ENCODE data around the gene KRIT1.
A peak's percentile ranks its signal among the peaks of the same experiment; 100 is the strongest.
"Not testable (repeated sequence)": the region's sequence is repeated elsewhere in the genome, so short reads cannot be mapped to it uniquely, and the experiment has no call there.

The KRIT1 gene

DNA sequence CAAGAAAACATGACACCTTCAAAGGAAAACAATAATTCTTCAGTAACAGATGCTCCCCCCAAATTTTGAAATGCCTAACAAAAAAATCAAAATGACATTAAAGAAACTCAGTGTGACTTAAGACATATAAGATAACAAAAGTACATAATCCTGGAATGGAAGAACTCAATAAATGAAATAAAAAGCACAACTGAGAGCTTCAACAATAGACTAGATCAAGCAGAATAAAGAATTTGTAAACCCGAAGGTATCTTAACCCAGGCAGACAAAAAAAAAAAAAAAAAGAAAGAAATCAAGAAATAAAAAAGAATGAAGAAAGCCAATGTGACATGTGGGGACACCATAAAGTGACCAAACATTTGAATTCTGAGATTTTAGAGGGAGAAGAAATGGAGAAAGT, 39.0 kb downstream of the KRIT1 start:
- no peak overlapping the region for H3K27ac ChIP-seq
- TF ChIP-seq, protein P1, sequence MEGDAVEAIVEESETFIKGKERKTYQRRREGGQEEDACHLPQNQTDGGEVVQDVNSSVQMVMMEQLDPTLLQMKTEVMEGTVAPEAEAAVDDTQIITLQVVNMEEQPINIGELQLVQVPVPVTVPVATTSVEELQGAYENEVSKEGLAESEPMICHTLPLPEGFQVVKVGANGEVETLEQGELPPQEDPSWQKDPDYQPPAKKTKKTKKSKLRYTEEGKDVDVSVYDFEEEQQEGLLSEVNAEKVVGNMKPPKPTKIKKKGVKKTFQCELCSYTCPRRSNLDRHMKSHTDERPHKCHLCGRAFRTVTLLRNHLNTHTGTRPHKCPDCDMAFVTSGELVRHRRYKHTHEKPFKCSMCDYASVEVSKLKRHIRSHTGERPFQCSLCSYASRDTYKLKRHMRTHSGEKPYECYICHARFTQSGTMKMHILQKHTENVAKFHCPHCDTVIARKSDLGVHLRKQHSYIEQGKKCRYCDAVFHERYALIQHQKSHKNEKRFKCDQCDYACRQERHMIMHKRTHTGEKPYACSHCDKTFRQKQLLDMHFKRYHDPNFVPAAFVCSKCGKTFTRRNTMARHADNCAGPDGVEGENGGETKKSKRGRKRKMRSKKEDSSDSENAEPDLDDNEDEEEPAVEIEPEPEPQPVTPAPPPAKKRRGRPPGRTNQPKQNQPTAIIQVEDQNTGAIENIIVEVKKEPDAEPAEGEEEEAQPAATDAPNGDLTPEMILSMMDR (conservative IDR thresholded peaks at IDR 0.05) = no peak
- no peak for TF ChIP-seq ZFX (IDR thresholded peaks at IDR 0.05)

DNA sequence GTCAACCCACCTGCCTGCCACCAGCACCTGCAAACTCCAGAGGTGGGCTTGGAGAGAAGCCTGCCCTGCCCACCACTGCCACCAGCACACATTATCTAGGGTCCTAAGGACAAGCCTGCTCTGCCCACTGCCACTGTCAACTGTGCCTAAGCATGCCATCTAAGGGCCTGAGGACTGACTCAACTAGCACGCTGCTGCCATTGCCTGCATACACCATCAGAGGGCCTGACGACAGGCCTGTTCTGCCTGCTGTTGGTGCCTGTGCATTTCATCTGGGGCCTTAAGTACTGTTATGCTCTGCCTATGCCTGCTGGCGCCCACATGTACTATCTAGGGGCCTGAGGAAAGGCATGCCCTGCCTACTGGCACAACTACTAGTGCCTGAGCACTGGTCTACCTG, 39.7 kb downstream of the KRIT1 start:
- TF ChIP-seq, protein P1 (conservative IDR thresholded peaks at IDR 0.05) = no peak
- TF ChIP-seq ZFX (IDR thresholded peaks at IDR 0.05) = no peak
- H3K27ac ChIP-seq = no peak overlapping the region

DNA sequence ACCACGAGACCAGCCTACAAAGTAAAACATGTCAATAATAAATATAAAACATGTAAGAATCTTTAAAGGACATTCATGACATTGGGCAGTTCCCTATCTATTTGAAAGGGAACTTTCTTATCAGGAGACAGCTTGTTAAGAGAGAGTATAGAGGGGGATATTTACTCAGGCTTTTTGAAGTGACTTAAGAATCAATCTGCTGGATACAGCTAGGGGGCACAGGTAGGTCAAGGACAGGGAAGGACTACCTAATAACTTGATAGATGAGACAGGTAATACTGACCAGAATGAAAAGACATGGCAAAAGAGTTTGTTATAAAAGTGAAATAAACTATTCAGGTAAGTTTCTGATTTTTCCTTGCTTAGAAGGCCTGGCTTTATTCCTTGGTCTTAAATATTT, 44.9 kb downstream of the KRIT1 start:
- no peak for TF ChIP-seq ZFX (IDR thresholded peaks at IDR 0.05)
- TF ChIP-seq, protein P1 (conservative IDR thresholded peaks at IDR 0.05) = peak; percentile 21
- H3K27ac ChIP-seq = no peak overlapping the region

DNA sequence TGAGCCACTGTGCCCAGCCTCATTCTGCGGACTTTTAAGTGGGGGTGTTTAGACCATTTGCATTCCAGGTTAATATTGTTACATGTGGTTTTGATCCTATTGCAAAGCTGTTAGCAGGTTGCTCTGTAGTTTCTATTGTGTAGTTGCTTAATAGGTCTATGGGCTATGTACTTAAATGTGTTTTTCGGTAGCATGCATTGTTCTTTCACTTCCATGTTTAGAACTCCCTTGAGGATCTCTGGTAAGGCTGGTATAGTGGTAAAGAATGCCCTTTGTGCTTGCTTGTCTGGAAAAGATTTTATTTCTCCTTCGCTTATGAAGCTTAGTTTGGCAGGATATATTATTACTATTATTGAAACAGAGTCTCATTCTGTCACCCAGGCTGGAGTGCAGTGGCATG, 53.4 kb downstream of the KRIT1 start:
- no peak overlapping the region for H3K27ac ChIP-seq
- TF ChIP-seq ZFX (IDR thresholded peaks at IDR 0.05) = no peak
- TF ChIP-seq, protein P1 (conservative IDR thresholded peaks at IDR 0.05) = no peak

DNA sequence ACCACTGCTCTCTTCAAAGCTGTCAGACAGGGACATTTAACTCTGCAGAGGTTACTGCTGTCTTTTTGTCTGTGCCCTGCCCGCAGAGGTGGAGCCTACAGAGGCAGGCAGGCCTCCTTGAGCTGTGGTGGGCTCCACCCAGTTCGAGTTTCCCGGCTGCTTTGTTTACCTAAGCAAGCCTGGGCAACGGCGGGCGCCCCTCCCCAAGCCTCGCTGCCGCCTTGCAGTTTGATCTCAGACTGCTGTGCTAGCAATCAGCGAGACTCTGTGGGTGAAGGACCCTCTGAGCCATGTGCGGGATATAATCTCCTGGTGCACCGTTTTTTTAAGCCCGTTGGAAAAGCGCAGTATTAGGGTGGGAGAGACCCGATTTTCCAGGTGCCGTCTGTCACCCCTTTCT, 56.5 kb downstream of the KRIT1 start:
- not testable (repeated sequence) for H3K27ac ChIP-seq

DNA sequence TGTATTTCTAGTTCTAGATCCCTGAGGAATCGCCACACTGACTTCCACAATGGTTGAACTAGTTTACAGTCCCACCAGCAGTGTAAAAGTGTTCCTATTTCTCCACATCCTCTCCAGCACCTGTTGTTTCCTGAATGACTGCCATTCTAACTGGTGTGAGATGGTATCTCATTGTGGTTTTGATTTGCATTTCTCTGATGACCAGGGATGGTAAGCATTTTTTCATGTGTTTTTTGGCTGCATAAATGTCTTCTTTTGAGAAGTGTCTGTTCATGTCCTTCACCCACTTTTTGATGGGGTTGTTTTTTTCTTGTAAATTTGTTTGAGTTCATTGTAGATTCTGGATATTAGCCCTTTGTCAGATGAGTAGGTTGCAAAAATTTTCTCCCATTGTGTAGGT, 61.4 kb downstream of the KRIT1 start:
- H3K27ac ChIP-seq = not testable (repeated sequence)

DNA sequence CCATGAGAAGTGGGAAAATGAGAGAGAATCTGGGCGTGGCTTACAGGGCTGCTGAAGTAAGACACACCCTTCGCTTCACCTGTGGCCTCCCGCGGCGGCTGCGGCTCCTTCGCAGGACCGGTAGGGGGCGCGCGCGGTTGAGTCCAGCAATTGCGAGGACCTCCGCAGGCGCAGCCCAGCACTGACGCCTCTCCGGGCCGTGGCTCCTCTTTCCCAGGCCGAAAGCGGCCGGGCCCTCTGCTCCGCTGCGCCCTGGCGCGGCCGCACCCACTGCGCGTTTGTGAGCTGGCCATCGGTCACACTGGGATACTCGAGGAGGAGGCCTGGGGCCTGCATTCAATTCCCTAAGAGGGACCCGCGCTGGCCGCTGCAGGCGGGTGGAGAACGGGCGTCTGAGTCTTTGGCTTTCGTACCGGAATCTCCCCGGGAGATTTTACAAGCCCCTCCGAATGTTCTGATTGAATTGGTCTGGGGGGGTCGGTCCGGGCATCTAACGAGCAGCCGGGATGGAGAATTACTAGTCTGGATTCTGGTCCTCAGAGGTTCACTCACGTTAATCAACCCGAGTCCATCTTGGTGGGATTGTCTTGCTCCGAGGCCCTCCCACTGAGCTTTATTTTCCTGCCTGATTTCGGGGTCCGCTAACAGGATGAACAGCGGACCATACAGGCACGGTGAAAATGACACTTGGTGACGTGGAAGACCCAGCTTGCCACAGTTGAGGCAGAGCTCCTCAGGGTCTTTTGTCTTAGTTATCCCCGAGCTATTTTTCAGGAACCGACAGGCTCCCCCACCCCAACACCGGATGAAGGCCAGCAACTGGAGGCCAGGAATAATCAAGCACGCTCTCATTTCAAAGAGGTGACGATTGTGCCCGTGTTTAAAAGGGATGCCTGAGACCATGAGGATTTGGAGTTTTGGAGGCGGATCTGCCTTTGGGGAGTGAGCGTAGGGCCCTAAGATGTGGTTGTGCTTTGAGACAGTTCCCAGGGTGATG, 66.5 kb downstream of the KRIT1 start, which contains the start of gene LRRD1:
LRRD1 (minus strand) TSS at position 215 of the 997 bp plus-strand sequence. CDS start 13,940 bp downstream, outside the sequence.
- TF ChIP-seq, protein P1 (conservative IDR thresholded peaks at IDR 0.05) = peak; percentile 100
- no peak for TF ChIP-seq ZFX (IDR thresholded peaks at IDR 0.05)
- no peak within 1 kb of the TSS for H3K27ac ChIP-seq

DNA sequence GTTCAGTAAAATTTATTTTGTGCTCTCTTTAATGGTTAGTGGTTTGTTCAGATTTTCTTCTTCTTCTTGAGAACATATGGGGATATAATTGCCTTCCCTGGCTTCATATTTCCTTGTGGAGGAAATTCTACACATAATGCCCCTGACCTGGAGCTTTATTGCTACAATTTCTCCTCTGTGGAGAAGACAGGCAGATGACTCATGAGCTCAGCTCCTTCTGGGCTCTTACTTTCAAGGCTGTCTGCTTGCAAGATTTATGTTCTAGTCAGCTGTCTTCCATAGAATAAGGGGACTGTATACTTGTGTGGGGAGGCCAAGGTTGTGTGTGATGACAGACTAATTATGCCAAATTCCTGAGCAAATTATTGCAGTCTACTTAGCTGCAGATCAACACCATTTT, 68.4 kb downstream of the KRIT1 start:
- H3K27ac ChIP-seq = no peak overlapping the region
- no peak for TF ChIP-seq ZFX (IDR thresholded peaks at IDR 0.05)
- TF ChIP-seq, protein P1 (conservative IDR thresholded peaks at IDR 0.05) = no peak

DNA sequence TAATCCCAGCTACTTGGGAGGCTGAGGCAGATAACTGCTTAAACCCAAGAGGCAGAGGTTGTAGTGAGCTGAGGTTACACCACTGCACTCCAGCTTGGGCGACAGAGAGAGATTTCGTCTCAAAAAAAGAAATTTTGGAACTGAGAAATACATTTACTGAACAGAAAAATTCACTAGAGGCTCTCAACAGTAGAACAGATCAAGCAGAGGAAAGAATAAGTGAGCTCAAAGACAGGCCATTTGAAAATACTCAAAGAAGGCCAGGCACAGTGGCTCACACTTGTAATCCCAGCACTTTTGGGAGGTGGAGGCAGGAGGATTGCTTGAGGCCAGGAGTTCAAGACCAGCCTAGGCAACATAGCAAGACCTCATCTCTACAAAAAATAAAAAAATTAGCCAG, 76.2 kb downstream of the KRIT1 start:
- not testable (repeated sequence) for H3K27ac ChIP-seq
